B cell (primary cell): ENCODE results near the gene MYO6.
"Not testable (repeated sequence)": the region's sequence is repeated elsewhere in the genome, so short reads cannot be mapped to it uniquely, and the experiment has no call there.

Source experiments
- EZH2 ChIP-seq: IDR thresholded peaks from 2 replicates; pipeline ENCODE4 v1.6.1; 2012; ENCODE audit warnings: borderline replicate concordance, low read depth, mild to moderate bottlenecking, moderate library complexity, low read length; ENCODE audit not compliant: insufficient read depth, poor library complexity, severe bottlenecking
- TF ChIP-seq, protein P1 (sequence below): fragments of 200-600 bp; IDR thresholded peaks from one replicate; pipeline ENCODE4 v1.8.0; 2022; ENCODE audit warnings: antibody characterized with exemption, mild to moderate bottlenecking

GRCh38 chr6:75900216-75900615 lies 151.2 kb downstream of the MYO6 start:
- TF ChIP-seq, protein P1, sequence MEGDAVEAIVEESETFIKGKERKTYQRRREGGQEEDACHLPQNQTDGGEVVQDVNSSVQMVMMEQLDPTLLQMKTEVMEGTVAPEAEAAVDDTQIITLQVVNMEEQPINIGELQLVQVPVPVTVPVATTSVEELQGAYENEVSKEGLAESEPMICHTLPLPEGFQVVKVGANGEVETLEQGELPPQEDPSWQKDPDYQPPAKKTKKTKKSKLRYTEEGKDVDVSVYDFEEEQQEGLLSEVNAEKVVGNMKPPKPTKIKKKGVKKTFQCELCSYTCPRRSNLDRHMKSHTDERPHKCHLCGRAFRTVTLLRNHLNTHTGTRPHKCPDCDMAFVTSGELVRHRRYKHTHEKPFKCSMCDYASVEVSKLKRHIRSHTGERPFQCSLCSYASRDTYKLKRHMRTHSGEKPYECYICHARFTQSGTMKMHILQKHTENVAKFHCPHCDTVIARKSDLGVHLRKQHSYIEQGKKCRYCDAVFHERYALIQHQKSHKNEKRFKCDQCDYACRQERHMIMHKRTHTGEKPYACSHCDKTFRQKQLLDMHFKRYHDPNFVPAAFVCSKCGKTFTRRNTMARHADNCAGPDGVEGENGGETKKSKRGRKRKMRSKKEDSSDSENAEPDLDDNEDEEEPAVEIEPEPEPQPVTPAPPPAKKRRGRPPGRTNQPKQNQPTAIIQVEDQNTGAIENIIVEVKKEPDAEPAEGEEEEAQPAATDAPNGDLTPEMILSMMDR = not testable (repeated sequence)
- not testable (repeated sequence) for TF ChIP-seq EZH2
